HL-60 (cell line): ENCODE data around the gene AGPAT1.

Source experiments
- GABPA ChIP-seq: IDR thresholded peaks from 2 replicates; pipeline ENCODE4 v1.6.1; 2012; ENCODE audit warnings: low read depth
- POLR2AphosphoS5 ChIP-seq: IDR thresholded peaks from 2 replicates; pipeline ENCODE4 v1.6.1; 2012; ENCODE audit warnings: low read depth
- SPI1 ChIP-seq: IDR thresholded peaks from 2 replicates; pipeline ENCODE4 v1.6.1; 2012; ENCODE audit warnings: low read depth, mild to moderate bottlenecking, borderline replicate concordance
- TF ChIP-seq, protein P1 (sequence below): IDR thresholded peaks from one replicate; pipeline ENCODE4 v1.5.1; 2011; ENCODE audit warnings: low read length, control low read depth, inconsistent platforms; ENCODE audit not compliant: insufficient read depth
- TF ChIP-seq, protein P2 (sequence below): IDR thresholded peaks from 2 replicates; pipeline ENCODE4 v1.6.1; 2012; ENCODE audit warnings: low read depth; ENCODE audit not compliant: insufficient replicate concordance

DNA sequence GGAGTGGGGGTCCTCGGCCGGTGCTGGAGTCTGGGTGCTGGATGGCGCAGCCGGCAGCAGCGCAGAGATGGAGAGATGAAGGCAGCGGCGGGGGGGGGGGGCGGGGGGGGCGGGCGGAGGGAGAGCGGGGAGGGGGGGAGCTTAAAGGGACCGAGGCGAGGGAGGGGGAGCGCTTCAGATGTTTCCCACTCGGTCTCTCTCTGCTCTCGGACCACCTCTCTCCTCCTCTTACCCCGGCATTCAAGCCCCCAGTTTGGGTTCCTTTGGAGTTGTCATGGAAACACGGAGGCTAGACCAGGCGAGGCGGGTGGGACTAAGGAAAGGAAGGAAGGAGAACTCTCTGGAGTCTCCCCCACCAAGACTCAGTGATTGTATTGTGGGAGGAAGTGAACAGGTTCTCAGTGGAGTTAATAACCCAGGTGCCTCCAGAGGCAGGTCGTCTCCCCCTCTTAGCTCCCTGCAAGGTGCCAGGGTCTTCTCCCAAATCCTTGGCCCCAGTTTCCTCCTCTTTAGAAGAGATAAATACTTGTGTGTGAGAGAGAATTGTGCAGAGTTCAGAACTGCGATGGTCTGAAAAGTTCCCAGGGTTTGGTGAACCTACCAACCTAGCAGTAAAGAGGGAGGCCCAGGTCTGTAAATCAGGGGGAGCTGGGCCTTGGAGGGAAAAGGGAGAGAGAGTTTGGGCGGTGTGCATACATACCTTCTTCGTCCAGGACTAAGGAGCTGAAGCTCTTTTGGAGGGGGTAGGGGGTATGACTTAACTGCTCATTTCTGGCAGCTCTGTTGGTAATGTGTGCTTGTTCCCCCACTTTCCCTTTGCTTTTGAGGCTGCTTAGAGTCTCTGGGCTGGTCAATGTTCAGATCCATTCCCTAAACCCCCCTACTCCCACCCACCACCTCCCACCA lies 23.8 kb downstream of the AGPAT1 start, which contains the start of gene PRRT1:
- TF ChIP-seq, protein P1, sequence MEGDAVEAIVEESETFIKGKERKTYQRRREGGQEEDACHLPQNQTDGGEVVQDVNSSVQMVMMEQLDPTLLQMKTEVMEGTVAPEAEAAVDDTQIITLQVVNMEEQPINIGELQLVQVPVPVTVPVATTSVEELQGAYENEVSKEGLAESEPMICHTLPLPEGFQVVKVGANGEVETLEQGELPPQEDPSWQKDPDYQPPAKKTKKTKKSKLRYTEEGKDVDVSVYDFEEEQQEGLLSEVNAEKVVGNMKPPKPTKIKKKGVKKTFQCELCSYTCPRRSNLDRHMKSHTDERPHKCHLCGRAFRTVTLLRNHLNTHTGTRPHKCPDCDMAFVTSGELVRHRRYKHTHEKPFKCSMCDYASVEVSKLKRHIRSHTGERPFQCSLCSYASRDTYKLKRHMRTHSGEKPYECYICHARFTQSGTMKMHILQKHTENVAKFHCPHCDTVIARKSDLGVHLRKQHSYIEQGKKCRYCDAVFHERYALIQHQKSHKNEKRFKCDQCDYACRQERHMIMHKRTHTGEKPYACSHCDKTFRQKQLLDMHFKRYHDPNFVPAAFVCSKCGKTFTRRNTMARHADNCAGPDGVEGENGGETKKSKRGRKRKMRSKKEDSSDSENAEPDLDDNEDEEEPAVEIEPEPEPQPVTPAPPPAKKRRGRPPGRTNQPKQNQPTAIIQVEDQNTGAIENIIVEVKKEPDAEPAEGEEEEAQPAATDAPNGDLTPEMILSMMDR, result no peak
- TF ChIP-seq, protein P2, sequence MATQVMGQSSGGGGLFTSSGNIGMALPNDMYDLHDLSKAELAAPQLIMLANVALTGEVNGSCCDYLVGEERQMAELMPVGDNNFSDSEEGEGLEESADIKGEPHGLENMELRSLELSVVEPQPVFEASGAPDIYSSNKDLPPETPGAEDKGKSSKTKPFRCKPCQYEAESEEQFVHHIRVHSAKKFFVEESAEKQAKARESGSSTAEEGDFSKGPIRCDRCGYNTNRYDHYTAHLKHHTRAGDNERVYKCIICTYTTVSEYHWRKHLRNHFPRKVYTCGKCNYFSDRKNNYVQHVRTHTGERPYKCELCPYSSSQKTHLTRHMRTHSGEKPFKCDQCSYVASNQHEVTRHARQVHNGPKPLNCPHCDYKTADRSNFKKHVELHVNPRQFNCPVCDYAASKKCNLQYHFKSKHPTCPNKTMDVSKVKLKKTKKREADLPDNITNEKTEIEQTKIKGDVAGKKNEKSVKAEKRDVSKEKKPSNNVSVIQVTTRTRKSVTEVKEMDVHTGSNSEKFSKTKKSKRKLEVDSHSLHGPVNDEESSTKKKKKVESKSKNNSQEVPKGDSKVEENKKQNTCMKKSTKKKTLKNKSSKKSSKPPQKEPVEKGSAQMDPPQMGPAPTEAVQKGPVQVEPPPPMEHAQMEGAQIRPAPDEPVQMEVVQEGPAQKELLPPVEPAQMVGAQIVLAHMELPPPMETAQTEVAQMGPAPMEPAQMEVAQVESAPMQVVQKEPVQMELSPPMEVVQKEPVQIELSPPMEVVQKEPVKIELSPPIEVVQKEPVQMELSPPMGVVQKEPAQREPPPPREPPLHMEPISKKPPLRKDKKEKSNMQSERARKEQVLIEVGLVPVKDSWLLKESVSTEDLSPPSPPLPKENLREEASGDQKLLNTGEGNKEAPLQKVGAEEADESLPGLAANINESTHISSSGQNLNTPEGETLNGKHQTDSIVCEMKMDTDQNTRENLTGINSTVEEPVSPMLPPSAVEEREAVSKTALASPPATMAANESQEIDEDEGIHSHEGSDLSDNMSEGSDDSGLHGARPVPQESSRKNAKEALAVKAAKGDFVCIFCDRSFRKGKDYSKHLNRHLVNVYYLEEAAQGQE, result no peak
- no peak for TF ChIP-seq POLR2AphosphoS5
- TF ChIP-seq GABPA, result no peak
- no peak for TF ChIP-seq SPI1
